MCF 10A (cell line): ENCODE results near the gene HCN4. TPM values are rescaled to one million over a fixed set of nuclear protein-coding genes. Genes with fewer than 3 reads are reported as not detected.

Source experiments
- BruUV-seq: library from RNA; stranded (reverse); fragments of 400-500 nt; replicated peaks from 2 replicates; lab custom pipeline; 2021; lab: Mats Ljungman, UMichigan
- CTCF ChIA-PET: fragments of 300-600 bp; sonication (Branson Sonifier 250); formaldehyde crosslinking; extraction: SDS; loops from one replicate; lab custom pipeline; 2021; ENCODE audit warnings: antibody characterized with exemption, inconsistent platforms; lab: Yijun Ruan, JAX
- POLR2A ChIA-PET: fragments of 300-600, 350-650 bp; sonication (Branson Sonifier 250); formaldehyde crosslinking; extraction: SDS; loops from one replicate; lab custom pipeline; 2020; ENCODE audit warnings: antibody characterized with exemption, inconsistent platforms; lab: Yijun Ruan, JAX
- DNase-seq: peaks from one replicate; pipeline ENCODE4 v3.0.0-alpha.2; 2018; ENCODE audit not compliant: unreplicated experiment
- H3K27ac Mint-ChIP-seq: one replicate; pipeline ENCODE4 v1.8.0; 2022; ENCODE audit warnings: mild to moderate bottlenecking, low read depth, mixed read lengths; ENCODE audit not compliant: unreplicated experiment
- H3K27me3 Mint-ChIP-seq: one replicate; pipeline ENCODE4 v1.8.0; 2022; ENCODE audit warnings: mixed read lengths; ENCODE audit not compliant: insufficient read depth, unreplicated experiment
- H3K36me3 Mint-ChIP-seq: one replicate; pipeline ENCODE4 v1.8.0; 2022; ENCODE audit warnings: mild to moderate bottlenecking, moderate library complexity, mixed read lengths; ENCODE audit not compliant: insufficient read depth, unreplicated experiment
- H3K4me1 Mint-ChIP-seq: one replicate; pipeline ENCODE4 v1.8.0; 2022; ENCODE audit warnings: mixed read lengths; ENCODE audit not compliant: insufficient read depth, unreplicated experiment
- H3K4me3 Mint-ChIP-seq: one replicate; pipeline ENCODE4 v1.8.0; 2022; ENCODE audit warnings: mild to moderate bottlenecking, moderate library complexity, mixed read lengths; ENCODE audit not compliant: unreplicated experiment
- H3K9me3 Mint-ChIP-seq: one replicate; pipeline ENCODE4 v1.8.0; 2022; ENCODE audit warnings: mixed read lengths; ENCODE audit not compliant: unreplicated experiment
- intact Hi-C: fragments of 100-400 bp; cut with micrococcal nuclease; formaldehyde crosslinking; loops from 2 replicates; pipeline ENCODE4 v1.14.1; 2022
- total RNA-seq: library from RNA; stranded (reverse); gene quantifications from 2 replicates; pipeline ENCODE4 v1.2.3, GENCODE V29; 2022
- TF ChIP-seq, protein P1 (sequence below): fragments of 200-600 bp; IDR thresholded peaks from one replicate; pipeline ENCODE4 v1.8.0; 2022; ENCODE audit warnings: antibody characterized with exemption, mild to moderate bottlenecking; ENCODE audit not compliant: unreplicated experiment

The HCN4 gene
- total RNA-seq, 1 experiment from 2014 or later = not detected

DNA sequence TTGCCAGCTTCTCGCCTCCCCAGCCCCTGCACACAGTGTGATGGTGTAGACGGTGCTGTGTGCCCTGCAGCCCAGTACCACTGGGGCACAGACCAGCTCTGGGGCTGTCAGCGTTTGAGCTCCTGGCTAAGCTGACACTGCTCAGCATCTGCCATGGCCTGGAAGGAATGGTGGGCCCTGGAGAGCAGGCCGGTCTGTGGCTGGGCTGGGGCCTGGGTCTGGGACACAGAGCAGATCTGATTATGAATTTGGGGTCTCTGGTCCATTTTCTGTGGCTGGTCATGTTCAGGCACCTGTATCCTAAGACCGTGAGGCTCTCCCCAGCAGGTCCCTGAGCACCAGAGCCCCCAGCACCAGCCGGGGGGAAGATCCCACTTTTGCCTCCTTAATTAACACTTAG, 34.7 kb downstream of the HCN4 start:
- no peak for DNase-seq
- Mint-ChIP-seq H3K9me3 (no peaks in the 10 kb centered on the region), H3K36me3 (no peaks in the 10 kb centered on the region), H3K4me1 (no peaks in the 10 kb centered on the region), H3K4me3 (no peak overlapping the region), H3K27me3 (peaks cover 41% of the 10 kb centered on the region), H3K27ac (no peak overlapping the region)
- TF ChIP-seq, protein P1, sequence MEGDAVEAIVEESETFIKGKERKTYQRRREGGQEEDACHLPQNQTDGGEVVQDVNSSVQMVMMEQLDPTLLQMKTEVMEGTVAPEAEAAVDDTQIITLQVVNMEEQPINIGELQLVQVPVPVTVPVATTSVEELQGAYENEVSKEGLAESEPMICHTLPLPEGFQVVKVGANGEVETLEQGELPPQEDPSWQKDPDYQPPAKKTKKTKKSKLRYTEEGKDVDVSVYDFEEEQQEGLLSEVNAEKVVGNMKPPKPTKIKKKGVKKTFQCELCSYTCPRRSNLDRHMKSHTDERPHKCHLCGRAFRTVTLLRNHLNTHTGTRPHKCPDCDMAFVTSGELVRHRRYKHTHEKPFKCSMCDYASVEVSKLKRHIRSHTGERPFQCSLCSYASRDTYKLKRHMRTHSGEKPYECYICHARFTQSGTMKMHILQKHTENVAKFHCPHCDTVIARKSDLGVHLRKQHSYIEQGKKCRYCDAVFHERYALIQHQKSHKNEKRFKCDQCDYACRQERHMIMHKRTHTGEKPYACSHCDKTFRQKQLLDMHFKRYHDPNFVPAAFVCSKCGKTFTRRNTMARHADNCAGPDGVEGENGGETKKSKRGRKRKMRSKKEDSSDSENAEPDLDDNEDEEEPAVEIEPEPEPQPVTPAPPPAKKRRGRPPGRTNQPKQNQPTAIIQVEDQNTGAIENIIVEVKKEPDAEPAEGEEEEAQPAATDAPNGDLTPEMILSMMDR = no peak
- ChIA-PET POLR2A (no interaction called here), CTCF (interaction anchor here (0.6 kb wide), 1 partner anchor 383 kb away, joined by 3 read pairs; no protein-coding TSS in a partner anchor)
- intact Hi-C loops = no loop called here
- BruUV-seq = no TSS peak

GRCh38 chr15:73333001-73333400, 35.8 kb downstream of the HCN4 start:
- intact Hi-C loops = no loop called here
- Mint-ChIP-seq H3K9me3 (no peaks in the 10 kb centered on the region), H3K36me3 (no peaks in the 10 kb centered on the region), H3K4me1 (no peaks in the 10 kb centered on the region), H3K27me3 (peaks cover 32% of the 10 kb centered on the region), H3K27ac (no peak overlapping the region), H3K4me3 (no peak overlapping the region)
- POLR2A ChIA-PET = no interaction called here
- no peak for DNase-seq
- TF ChIP-seq, protein P1 = no peak
- CTCF ChIA-PET = interaction anchor here (0.6 kb wide), 1 partner anchor 1617 kb away, joined by 3 read pairs; no protein-coding TSS in a partner anchor
- BruUV-seq = no TSS peak

DNA sequence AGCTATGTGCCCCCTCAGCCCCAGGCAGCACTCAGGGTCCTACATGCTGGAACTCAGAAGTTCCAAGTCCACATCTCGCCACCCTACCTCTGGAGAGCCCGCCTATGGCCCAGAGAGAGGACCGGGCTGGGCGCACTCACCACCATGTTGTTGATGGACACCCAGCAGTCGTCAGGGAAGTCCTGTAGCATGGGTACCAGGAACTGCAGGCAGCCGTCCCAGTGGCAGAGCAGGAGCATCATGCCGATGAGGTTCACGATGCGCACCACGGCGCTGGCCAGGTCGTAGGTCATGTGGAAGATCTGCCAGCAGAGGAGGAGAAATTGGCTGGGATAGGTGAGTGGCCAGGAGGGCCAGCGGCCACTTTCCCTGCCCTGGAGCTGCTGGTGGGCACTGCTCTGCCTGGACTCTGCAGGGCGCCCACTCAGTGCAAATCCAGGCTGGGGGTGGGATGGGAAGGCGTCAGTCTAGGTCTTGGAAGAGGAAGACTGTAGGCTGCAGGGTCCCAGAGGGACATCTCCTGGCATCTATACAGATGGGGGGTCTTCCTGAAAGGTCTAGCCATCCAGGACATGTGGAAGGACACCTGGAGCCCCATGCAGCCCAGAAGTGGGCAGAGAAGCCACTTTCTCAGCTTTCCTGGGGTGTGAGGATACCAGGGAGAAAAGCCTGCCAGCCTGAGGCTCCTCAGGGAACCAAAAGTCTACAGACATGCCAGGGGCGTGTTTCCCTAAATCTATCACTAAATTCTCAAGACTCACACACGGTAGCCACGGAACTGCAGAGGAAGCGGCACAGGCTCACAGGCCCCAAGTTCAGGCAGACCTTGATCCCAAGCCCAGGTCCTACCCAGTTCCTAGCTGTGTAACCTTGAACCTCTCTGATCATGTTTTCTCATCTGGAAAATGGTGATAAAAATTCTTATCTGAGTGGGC, 36.5 kb downstream of the HCN4 start:
- Mint-ChIP-seq H3K27me3 (peaks cover 25% of the 10 kb centered on the region), H3K36me3 (no peaks in the 10 kb centered on the region), H3K4me3 (no peak overlapping the region), H3K4me1 (no peaks in the 10 kb centered on the region), H3K9me3 (no peaks in the 10 kb centered on the region), H3K27ac (no peak overlapping the region)
- POLR2A ChIA-PET = no interaction called here
- intact Hi-C loops = no loop called here
- no peak for DNase-seq
- BruUV-seq = no TSS peak
- CTCF ChIA-PET = interaction anchor here (0.6 kb wide), 1 partner anchor 1618 kb away, joined by 3 read pairs; no protein-coding TSS in a partner anchor
- TF ChIP-seq, protein P1 = no peak

DNA sequence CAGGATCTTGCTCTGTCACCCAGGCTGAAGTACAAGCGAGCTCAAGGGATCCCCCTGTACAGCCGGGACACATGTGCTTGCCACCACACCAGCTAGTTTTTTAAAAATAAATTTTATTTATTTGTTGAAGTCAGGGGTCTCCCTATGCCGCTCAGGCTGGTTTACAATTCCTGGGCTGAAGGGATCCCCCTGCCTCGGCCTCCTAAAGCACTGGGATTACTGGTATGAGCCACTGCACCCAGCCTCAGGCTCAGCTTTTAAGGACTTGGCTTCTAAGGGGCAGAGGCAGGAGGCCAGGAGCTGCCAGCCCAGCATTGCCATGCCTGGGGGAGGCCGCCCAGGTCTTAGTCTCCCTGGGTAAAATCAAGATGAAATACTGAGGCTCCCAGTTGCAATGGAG, 37.3 kb downstream of the HCN4 start:
- no peaks in the 10 kb centered on the region for H3K9me3 Mint-ChIP-seq
- no peak for DNase-seq
- H3K4me1 Mint-ChIP-seq = no peaks in the 10 kb centered on the region
- CTCF ChIA-PET = no interaction called here
- no TSS peak for BruUV-seq
- TF ChIP-seq, protein P1 = no peak
- H3K27me3 Mint-ChIP-seq = peaks cover 21% of the 10 kb centered on the region
- H3K4me3 Mint-ChIP-seq = no peak overlapping the region
- intact Hi-C loops = no loop called here
- POLR2A ChIA-PET = no interaction called here
- no peak overlapping the region for H3K27ac Mint-ChIP-seq
- no peaks in the 10 kb centered on the region for H3K36me3 Mint-ChIP-seq
